ENCODE measurements around the gene UMPS.

Gene UMPS

DNA sequence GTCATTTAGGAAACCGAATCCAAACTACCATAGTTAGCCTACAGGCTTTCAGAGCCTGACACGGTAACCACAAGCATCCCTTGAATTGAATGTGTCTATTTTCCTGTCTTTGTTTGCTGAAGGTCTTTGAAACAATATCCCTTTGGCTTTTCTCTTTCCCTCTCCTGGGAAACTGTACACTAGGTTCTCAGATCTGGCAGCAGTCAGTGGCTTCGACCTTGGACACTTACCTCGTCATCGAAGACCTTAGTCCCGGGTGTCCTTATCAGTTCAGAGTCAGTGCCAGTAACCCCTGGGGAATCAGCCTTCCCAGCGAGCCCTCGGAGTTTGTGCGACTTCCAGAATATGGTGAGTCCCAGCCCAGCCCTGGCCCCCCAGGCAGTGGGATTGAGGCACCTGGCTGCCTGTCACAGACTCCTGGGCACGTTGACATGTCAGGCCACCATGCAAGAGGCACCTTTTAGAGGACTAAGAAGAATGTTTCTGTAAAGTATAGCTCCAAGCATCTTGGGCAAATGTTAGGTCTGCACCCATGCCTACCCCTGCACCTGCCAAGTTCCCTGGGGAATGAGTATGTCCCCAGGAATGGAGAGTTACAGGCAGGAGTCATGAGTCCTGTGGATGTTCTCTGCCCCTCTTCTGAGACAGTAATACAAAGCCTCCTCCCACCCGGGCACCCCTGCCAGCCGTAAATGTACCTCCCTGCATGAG lies 30.4 kb upstream of the UMPS start (continued):
- TF ChIP-seq ZNF26 (tag by site-specific recombination; IDR thresholded peaks at IDR 0.05) = no peak
- TF ChIP-seq KLF9 (tag by site-specific recombination; IDR thresholded peaks at IDR 0.05; ENCODE audit: low read depth) = no peak
- TF ChIP-seq ZNF404 (tag by site-specific recombination; IDR thresholded peaks at IDR 0.05) = no peak
- TF ChIP-seq SETDB1 (IDR thresholded peaks at IDR 0.05; ENCODE audit: insufficient read length, low read length) = no peak
- TF ChIP-seq ZNF341 (tag by site-specific recombination; IDR thresholded peaks at IDR 0.05; ENCODE audit: low read depth) = no peak

- TF ChIP-seq ZBTB17 (tag by site-specific recombination; IDR thresholded peaks at IDR 0.05) = no peak
- TF ChIP-seq GLI4 (tag by site-specific recombination; IDR thresholded peaks at IDR 0.05) = no peak
- TF ChIP-seq ZNF670 (tag by site-specific recombination; IDR thresholded peaks at IDR 0.05; ENCODE audit: low read depth) = no peak
- Histone ChIP-seq H3K36me3 (ENCODE audit: control insufficient read depth in 2 of 2, insufficient read depth in 1 of 2, low read length in 2 of 2) (no peaks in the 10 kb centered on the region), H3K27ac (ENCODE audit: extremely low read depth, low read depth, low read length) (no peak overlapping the region), H3K9me3 (ENCODE audit: control insufficient read depth, insufficient read depth, low read depth, low read length) (no peaks in the 10 kb centered on the region), H3K4me3 (ENCODE audit: low read depth, low read length) (no peak overlapping the region), H3K4me1 (ENCODE audit: control insufficient read depth, insufficient read depth, low read length) (no peaks in the 10 kb centered on the region)
- ChIA-PET CTCF (interaction anchor here (2.3 kb wide), 1 partner anchor 12 kb away, joined by 15 read pairs; no protein-coding TSS in a partner anchor), POLR2A (no interaction called here)
These were observed 29.2 kb upstream of the UMPS start for GRCh38 chr3:124700880-124701684.

- Histone ChIP-seq H3K9me3 (ENCODE audit: control insufficient read depth, insufficient read depth, low read depth, low read length) (no peaks in the 10 kb centered on the region), H3K36me3 (ENCODE audit: control insufficient read depth in 2 of 2, insufficient read depth in 1 of 2, low read length in 2 of 2) (no peaks in the 10 kb centered on the region), H3K4me3 (ENCODE audit: low read depth, low read length) (no peak overlapping the region), H3K4me1 (ENCODE audit: control insufficient read depth, insufficient read depth, low read length) (no peaks in the 10 kb centered on the region), H3K27ac (ENCODE audit: extremely low read depth, low read depth, low read length) (no peak overlapping the region)
- TF ChIP-seq ZFHX2 (tag by site-specific recombination; conservative IDR thresholded peaks at IDR 0.05) = no peak
- TF ChIP-seq ZNF621 (tag by site-specific recombination; IDR thresholded peaks at IDR 0.05) = no peak
- no peak for TF ChIP-seq ZBTB20 (tag by site-specific recombination; IDR thresholded peaks at IDR 0.05)
- TF ChIP-seq PRDM1 (tag by site-specific recombination; IDR thresholded peaks at IDR 0.05) = no peak
- no peak for TF ChIP-seq PRDM4 (tag by site-specific recombination; IDR thresholded peaks at IDR 0.05)
- POLR2A ChIA-PET = no interaction called here
- CTCF ChIA-PET = interaction anchor here (2.3 kb wide), 1 partner anchor 13 kb away, joined by 15 read pairs; no protein-coding TSS in a partner anchor
These were observed 28.6 kb upstream of the UMPS start for GRCh38 chr3:124701687-124702086.

GRCh38 chr3:124702950-124703349 lies 27.3 kb upstream of the UMPS start:
- no peaks in the 10 kb centered on the region for H3K9me3 ChIP-seq (ENCODE audit: control insufficient read depth, insufficient read depth, low read depth, low read length)
- H3K4me1 ChIP-seq (ENCODE audit: control insufficient read depth, insufficient read depth, low read length) = no peaks in the 10 kb centered on the region
- no peaks in the 10 kb centered on the region for H3K36me3 ChIP-seq (ENCODE audit: control insufficient read depth in 2 of 2, insufficient read depth in 1 of 2, low read length in 2 of 2)
- no peak overlapping the region for H3K4me3 ChIP-seq (ENCODE audit: low read depth, low read length)
- CTCF ChIA-PET = interaction anchor here (2.3 kb wide), 1 partner anchor 14 kb away, joined by 15 read pairs; no protein-coding TSS in a partner anchor
- no peak overlapping the region for H3K27ac ChIP-seq (ENCODE audit: extremely low read depth, low read depth, low read length)
- POLR2A ChIA-PET = no interaction called here
- TF ChIP-seq ZNF324 (tag by site-specific recombination; IDR thresholded peaks at IDR 0.05) (no peak), ZNF449 (tag by site-specific recombination; IDR thresholded peaks at IDR 0.05) (no peak), ZBTB11 (tag by site-specific recombination; conservative IDR thresholded peaks at IDR 0.05; ENCODE audit: low read depth) (no peak), ZNF175 (tag by site-specific recombination; IDR thresholded peaks at IDR 0.05) (no peak), ZNF501 (tag by site-specific recombination; IDR thresholded peaks at IDR 0.05) (no peak), ZNF335 (tag by site-specific recombination; conservative IDR thresholded peaks at IDR 0.05) (no peak)

Measured in HEK293 (cell line).